ENCODE measurements around the gene PCP4.
"Not testable (repeated sequence)": the region's sequence is repeated elsewhere in the genome, so short reads cannot be mapped to it uniquely, and the experiment has no call there.

Gene PCP4

GRCh38 chr21:39869141-39869818, 2.0 kb downstream of the PCP4 start:
- no peak for DNase-seq

DNA sequence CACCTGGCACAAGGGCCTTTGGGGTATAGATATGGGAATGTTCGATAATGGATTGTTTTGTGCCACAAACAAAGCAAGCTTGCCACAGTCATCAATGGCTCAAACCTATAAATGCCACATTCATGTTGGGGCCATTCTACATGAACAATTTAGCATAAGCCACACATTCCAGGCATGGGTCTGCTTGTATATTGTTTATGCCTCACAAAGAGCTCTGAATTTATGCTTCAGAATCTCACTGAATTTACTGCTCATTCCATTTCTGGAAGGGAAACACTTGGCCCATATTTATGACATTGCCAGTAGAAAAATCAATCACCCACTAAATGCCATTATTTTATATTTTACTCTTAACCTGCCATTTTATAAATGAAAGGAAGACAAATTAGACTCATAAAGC, 6.4 kb downstream of the PCP4 start:
- DNase-seq, result no peak

DNA sequence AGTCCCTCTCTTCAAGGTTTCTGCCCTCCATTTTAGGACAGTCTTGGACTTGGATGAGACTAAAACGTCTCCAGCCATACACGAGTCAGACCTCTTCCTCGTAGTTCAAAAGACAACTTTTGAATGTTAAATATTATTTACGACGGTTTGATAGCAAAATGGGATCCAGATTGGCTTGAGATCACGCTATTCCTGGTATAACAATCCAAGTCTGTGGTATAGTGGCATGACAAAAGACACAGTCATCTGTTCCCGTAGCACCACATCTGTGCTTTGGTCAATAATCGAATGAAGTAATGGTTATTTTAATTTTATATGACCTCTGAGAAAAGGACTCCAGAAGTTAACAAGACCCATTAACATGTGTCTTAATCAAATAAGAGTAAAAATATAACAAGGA, 7.0 kb downstream of the PCP4 start:
- DNase-seq, result no peak

GRCh38 chr21:39874759-39875158, 7.5 kb downstream of the PCP4 start:
- DNase-seq, result no peak

- no peak for DNase-seq
These were observed 14.4 kb downstream of the PCP4 start for GRCh38 chr21:39881661-39882060.

DNA sequence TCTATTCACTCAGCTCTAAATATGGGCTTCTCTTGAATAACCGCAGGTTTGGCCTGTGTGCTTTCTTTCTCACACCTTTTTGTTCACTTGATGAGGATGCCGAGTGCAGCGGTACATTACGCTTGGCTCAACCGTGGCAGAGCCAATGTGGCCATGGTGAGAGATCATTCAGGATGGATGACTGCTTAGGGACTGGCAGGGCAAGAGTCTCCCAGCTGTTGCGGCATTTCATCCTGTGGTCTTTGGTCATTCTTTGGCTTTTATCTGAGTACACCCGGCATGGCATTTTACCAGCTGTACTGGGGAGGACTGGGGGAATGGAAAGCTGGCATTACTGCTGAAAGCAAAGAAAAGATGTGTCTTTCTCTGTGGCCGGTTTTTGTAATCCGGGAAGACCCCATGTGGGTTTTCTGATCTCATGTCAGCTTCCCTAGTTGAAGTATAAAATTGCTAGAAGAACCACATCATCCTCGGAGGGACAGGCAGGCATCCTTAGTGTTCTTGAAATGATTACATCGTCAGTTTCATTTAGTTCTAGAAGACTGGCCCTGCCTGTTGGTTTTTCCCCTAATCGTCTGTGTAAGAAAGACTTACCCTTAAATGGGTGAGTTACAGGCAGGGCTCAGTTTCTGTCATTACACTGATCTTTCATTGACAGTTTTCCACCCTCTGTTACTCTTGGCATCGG, 15.1 kb downstream of the PCP4 start:
- DNase-seq, result no peak

DNA sequence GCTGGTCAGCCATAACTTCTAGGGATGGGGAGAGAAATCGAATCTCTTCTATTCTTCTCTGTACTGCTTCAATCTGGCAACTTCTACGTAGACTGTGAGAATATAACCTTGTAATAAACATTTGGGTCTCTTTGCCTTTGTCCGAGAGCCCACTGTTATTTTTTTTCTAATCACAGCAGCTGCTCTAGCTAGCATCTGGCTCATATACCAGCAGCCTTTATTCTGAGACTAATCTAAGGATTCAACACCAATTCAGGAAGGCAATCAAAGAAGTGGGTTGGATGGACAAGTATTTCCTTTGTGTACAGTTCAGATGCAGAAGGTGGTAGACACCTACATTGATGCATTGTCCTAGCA, 15.6 kb downstream of the PCP4 start:
- no peak for DNase-seq

- no peak for DNase-seq
These were observed 18.0 kb downstream of the PCP4 start for GRCh38 chr21:39885119-39885848.

DNA sequence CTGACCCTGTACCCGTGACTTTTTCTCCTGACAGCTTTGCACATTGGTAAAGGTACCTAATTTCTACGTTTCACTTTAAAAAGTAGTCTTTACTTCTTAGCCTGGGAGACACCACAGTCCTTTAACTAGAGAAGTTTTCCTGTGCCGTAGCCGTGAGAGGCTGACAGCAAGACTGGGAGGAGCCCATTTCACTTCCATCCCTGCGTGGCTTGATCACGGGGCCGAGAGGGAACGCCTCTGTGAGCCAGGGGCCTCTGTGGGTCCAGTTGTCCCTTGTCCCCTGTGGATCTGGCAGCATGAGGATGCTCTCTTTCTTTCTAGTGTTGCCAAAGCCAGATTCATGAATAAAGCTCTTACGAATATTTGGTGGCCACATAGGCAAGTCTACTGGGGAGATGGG, 21.6 kb downstream of the PCP4 start:
- DNase-seq, result no peak

DNA sequence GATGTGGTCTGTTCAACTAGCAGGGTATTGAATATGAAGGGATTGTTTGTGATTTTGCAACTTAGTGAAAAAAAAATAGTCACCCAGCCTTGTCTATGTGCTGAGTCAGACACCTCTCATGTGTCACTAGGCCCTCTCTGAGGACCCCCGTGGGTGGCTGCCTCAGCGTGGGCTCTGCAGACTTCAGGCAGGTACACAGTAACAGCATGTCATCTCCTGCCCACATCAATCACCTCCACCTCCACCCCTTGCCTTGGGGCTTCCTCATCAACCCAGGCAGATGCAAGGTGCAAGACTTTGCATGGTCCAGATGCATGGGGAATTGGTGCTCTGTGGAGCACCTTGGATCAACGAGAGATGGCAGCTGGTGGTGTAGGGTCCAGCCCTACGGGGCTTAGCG, 23.9 kb downstream of the PCP4 start:
- DNase-seq, result no peak

DNA sequence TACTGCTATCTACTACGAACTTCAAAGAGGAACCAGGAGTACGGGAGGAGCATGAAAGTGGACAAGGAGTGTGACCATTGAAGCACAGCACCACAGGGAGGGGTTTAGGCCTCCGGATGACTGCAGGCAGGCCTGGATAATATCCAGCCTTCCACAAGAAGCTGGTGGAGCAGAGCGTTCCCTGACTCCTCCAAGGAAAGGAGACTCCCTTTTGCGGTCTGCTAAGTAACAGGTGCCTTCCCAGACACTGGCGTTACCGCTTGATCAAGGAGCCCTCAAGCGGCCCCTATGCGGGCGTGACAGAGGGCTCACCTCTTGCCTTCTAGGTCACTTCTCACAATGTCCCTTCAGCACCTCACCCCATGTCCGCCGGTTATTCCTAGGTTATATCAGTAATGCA, 24.6 kb downstream of the PCP4 start:
- not testable (repeated sequence) for DNase-seq

DNA sequence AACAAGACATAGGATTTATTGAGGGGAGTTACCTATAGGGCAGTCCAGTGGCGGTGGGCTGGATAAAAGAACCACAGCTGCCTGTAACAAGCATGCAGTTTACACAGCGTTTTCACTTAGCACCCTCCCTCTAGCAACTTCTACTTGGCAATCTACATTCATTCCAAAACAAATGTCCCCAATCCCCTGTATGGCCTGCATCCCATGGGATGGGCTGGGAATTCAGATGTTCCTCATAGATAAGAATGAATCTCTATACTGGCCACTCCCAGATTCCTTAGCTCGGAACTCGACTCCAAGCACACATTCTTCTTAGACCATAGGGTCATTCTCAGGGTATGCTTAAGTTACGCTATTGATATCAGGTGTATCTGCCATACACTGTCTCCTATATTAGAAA, 33.3 kb downstream of the PCP4 start:
- DNase-seq, result no peak

- no peak for DNase-seq
These were observed 33.7 kb downstream of the PCP4 start for GRCh38 chr21:39900911-39901310.

- DNase-seq, result no peak
These were observed 35.7 kb downstream of the PCP4 start for GRCh38 chr21:39902986-39903385.

DNA sequence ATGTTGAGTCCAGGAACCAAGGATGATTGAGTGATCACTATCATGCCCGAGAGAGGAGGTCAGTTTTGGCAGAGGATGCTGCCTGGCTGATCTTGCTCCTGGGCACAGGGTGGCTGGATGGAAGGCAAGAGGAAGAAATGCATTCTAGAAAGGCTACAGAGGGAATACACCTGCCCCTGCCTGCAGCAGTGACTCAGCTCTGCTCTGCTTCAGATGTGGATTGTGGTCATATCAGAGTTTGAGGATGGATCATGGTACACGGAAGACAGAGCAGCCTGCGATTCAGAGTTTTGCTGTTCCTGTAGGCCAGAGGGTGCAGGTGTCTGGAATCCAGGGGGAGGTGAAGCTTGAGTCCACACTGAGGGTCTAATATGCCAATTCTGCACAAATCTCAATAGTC, 37.2 kb downstream of the PCP4 start:
- no peak for DNase-seq

DNA sequence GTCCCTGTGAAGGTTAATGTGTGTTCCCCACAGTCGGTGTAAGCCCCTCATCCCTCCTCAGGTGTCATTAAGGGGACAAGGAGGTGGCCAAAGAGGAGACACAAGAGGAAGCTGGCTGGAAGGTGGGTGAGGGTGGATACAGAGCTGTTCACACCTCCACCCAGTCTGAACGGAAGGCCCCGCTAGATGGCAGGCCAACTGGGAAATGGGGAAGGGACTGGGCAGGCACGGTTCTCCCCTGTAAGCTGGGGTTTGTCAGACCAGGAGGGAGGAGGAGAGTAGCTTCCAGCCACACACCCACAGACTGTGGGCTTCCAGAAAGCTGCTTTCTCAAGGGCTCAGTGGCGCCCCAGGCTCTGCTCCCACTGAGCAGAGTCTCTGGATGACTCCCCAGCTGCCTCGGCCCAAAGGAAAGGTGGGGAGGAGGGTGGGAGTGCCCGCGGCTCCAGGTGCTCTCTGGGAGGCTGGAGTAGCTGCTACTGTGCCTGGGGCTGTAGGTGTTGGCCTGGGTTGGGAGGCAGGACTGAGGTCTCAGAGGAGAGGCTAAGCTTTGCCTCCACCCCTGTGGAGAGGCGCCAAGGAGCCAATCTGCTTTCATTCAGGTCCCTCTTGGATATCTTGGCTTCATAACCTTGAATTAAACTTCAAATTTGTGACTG, 41.2 kb downstream of the PCP4 start:
- no peak for DNase-seq

- DNase-seq, result no peak
These were observed 44.3 kb downstream of the PCP4 start for GRCh38 chr21:39911286-39912199.

- no peak for DNase-seq
These were observed 46.6 kb downstream of the PCP4 start for GRCh38 chr21:39913706-39914305.

- DNase-seq, result no peak
These were observed 48.6 kb downstream of the PCP4 start for GRCh38 chr21:39915881-39916280.

GRCh38 chr21:39918558-39918957, 51.3 kb downstream of the PCP4 start:
- no peak for DNase-seq

- DNase-seq, result no peak
These were observed 56.2 kb downstream of the PCP4 start for GRCh38 chr21:39923476-39923875.
